Fibroblast of lung (primary cell): Measurements from ENCODE around the gene PHB1.

Experiments used
- EZH2 ChIP-seq: IDR thresholded peaks from 2 replicates; pipeline ENCODE4 v1.5.1; 2012; ENCODE audit warnings: low read length, control low read depth, mild to moderate bottlenecking; ENCODE audit errors: missing control alignments
- TF ChIP-seq, protein P1 (sequence below), 2 donors: IDR thresholded peaks in 1 of 2; conservative IDR thresholded peaks in 1 of 2; 1 replicate in 1 of 2; 2 replicates in 1 of 2; pipeline ENCODE4 v1.5.1; 2011 to 2012; ENCODE audit warnings: low read length in 2 of 2, control low read depth in 1 of 2, inconsistent platforms in 1 of 2, low read depth in 1 of 2, mild to moderate bottlenecking in 1 of 2

DNA sequence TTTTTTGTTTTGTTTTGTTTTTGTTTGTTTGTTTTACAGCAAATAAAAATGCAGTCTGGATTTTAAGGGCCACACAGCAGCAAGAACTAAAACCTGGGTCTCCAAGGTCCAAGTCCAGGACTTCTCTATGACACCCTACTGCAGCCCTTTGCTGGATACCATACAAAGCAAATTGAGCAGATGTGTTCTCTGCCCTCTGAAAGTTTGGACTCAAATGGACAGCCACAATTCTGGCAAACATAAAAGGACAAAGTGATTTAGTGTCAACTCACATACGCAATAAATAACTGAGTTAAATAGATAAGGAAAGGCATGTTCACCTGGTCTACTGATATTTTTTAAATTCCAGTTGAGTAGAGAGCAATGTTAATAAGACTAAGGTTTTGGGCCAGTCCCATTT lies 44.9 kb downstream of the PHB1 start:
- TF ChIP-seq, protein P1, sequence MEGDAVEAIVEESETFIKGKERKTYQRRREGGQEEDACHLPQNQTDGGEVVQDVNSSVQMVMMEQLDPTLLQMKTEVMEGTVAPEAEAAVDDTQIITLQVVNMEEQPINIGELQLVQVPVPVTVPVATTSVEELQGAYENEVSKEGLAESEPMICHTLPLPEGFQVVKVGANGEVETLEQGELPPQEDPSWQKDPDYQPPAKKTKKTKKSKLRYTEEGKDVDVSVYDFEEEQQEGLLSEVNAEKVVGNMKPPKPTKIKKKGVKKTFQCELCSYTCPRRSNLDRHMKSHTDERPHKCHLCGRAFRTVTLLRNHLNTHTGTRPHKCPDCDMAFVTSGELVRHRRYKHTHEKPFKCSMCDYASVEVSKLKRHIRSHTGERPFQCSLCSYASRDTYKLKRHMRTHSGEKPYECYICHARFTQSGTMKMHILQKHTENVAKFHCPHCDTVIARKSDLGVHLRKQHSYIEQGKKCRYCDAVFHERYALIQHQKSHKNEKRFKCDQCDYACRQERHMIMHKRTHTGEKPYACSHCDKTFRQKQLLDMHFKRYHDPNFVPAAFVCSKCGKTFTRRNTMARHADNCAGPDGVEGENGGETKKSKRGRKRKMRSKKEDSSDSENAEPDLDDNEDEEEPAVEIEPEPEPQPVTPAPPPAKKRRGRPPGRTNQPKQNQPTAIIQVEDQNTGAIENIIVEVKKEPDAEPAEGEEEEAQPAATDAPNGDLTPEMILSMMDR (conservative IDR thresholded peaks at IDR 0.05 in 1 of 2, IDR thresholded peaks at IDR 0.05 in 1 of 2; ENCODE audit: low read depth in 1 of 2, low read length in 2 of 2), result no peak
- TF ChIP-seq EZH2, result no peak
